ENCODE data around the gene CGB1. TPM values are rescaled to one million over a fixed set of nuclear protein-coding genes. Genes with fewer than 3 reads are reported as not detected.

The CGB1 gene
- total RNA-seq, 1 donor from 2014 or later = not detected

GRCh38 chr19:49004964-49005614 lies 31.6 kb downstream of the CGB1 start:
- Mint-ChIP-seq H3K27ac (no peak overlapping the region), H3K9me3 (ENCODE audit: low read depth) (no peaks in the 10 kb centered on the region), H3K4me3 (ENCODE audit: low read depth) (no peak overlapping the region), H3K36me3 (ENCODE audit: insufficient read depth) (peaks cover 8% of the 10 kb centered on the region), H3K4me1 (ENCODE audit: low read depth) (no peaks in the 10 kb centered on the region), H3K27me3 (no peaks in the 10 kb centered on the region)
- no peak for DNase-seq (ENCODE audit: low spot score, unreplicated experiment)
- no peak for TF ChIP-seq CTCF (IDR thresholded peaks at IDR 0.05; ENCODE audit: unreplicated experiment)

DNA sequence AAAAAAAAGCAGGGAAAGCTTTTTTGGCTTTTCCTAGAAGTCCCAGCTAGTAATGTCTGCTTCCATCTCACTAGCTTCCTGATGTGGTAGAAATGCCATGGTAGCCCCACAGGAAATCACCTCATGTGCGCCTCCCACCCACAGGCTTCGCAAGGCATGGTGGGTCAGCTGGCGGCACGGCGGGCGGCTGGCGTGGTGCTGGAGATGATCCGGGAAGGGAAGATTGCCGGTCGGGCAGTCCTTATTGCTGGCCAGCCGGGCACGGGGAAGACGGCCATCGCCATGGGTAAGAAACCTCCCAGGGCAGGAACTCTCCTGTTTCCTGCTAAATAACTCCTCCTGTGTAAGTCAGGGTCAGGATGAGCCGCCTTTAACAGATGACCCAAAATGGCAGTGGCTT lies 32.6 kb downstream of the CGB1 start:
- DNase-seq (ENCODE audit: low spot score, unreplicated experiment) = no peak
- Mint-ChIP-seq H3K4me1 (ENCODE audit: low read depth) (no peaks in the 10 kb centered on the region), H3K27ac (no peak overlapping the region), H3K36me3 (ENCODE audit: insufficient read depth) (peaks cover 10% of the 10 kb centered on the region), H3K9me3 (ENCODE audit: low read depth) (no peaks in the 10 kb centered on the region), H3K27me3 (no peaks in the 10 kb centered on the region), H3K4me3 (ENCODE audit: low read depth) (no peak overlapping the region)
- TF ChIP-seq CTCF (IDR thresholded peaks at IDR 0.05; ENCODE audit: unreplicated experiment) = no peak

- Mint-ChIP-seq H3K27me3 (no peaks in the 10 kb centered on the region), H3K9me3 (ENCODE audit: low read depth) (no peaks in the 10 kb centered on the region), H3K4me1 (ENCODE audit: low read depth) (peaks cover 7% of the 10 kb centered on the region), H3K36me3 (ENCODE audit: insufficient read depth) (peaks cover 3% of the 10 kb centered on the region), H3K27ac (peak overlapping the region; percentile 42), H3K4me3 (ENCODE audit: low read depth) (no peak overlapping the region)
- peak; percentile 74 for TF ChIP-seq CTCF (IDR thresholded peaks at IDR 0.05; ENCODE audit: unreplicated experiment)
- DNase-seq (ENCODE audit: low spot score, unreplicated experiment) = peak; percentile 49
These were observed 37.0 kb downstream of the CGB1 start for GRCh38 chr19:48999481-49000325.

DNA sequence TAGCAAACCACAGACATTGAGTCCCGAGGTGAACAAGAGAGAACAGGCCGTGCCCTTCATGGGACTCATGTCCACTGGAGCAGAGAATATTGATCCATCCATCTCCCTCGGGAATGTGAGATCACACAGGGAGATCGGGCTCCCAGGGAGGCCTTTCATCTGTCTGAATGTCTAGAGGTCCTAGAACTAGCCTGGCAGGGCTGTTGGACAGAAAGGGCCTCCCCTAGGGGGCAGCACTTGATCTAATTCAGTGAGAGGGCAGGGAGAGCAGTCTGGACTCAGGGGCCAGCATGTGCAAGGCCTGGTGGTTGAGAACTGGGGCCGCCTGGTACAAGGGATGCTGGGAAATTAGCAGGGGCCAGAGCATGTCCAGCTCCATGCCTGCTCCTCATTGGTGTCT lies 38.7 kb downstream of the CGB1 start:
- peak; percentile 60 for TF ChIP-seq CTCF (IDR thresholded peaks at IDR 0.05; ENCODE audit: unreplicated experiment)
- Mint-ChIP-seq H3K4me3 (ENCODE audit: low read depth) (no peak overlapping the region), H3K27me3 (no peaks in the 10 kb centered on the region), H3K9me3 (ENCODE audit: low read depth) (no peaks in the 10 kb centered on the region), H3K27ac (peak overlapping the region; percentile 44), H3K4me1 (ENCODE audit: low read depth) (peaks cover 14% of the 10 kb centered on the region), H3K36me3 (ENCODE audit: insufficient read depth) (peaks cover 2% of the 10 kb centered on the region)
- peak; percentile 53 for DNase-seq (ENCODE audit: low spot score, unreplicated experiment)

DNA sequence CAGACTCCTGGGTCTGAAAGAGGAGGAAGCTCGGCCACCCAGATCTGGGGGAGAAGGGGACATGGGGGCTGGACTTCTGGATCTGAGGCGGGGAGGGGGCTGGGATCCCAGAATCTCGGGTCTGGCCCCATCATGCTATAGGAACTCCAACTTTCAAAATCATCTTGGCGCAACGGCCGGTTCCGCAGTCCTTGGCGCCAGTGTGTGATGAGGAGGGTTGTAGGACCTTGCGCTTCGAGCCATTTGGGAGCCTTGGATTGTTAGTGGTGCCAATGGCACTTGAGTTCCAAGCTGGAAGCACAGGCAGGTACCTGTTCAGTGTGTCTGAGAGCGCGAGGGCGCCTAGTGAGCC lies 42.7 kb downstream of the CGB1 start:
- no peak for DNase-seq (ENCODE audit: low spot score, unreplicated experiment)
- Mint-ChIP-seq H3K27me3 (no peaks in the 10 kb centered on the region), H3K9me3 (ENCODE audit: low read depth) (no peaks in the 10 kb centered on the region), H3K4me3 (ENCODE audit: low read depth) (peak overlapping the region; percentile 99), H3K4me1 (ENCODE audit: low read depth) (peaks cover 20% of the 10 kb centered on the region), H3K36me3 (ENCODE audit: insufficient read depth) (peaks cover 3% of the 10 kb centered on the region), H3K27ac (peak overlapping the region; percentile 97)
- TF ChIP-seq CTCF (IDR thresholded peaks at IDR 0.05; ENCODE audit: unreplicated experiment) = no peak
